ENCODE results near the gene TEAD4.

TEAD4 gene

DNA sequence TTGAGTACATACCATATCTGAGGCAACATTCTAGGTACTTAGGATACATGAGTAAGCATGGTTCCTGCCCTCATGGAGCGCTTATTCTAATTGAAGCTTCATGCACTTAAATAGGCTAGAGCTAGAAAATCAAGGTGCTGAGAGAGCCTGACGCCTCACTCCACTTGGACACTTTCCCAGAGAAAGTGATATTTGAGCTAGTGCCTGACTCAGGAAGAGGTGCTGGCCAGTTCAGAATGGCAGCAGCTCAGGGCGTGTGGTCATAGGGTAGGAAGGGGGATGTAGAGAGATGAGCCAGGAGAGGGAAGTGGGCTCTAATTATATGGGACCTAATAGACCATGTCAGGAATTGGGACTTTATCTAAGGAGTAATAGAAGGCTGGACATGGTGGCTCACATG is 35.2 kb upstream of the TEAD4 start:
- Histone ChIP-seq H3K27me3 (ENCODE audit: insufficient read depth, poor library complexity, severe bottlenecking) (no peaks in the 10 kb centered on the region), H3K9me3 (ENCODE audit: severe bottlenecking) (no peaks in the 10 kb centered on the region), H3K4me3 (ENCODE audit: severe bottlenecking) (no peak overlapping the region), H3K36me3 (ENCODE audit: low read depth) (peaks cover 90% of the 10 kb centered on the region), H3K4me1 (ENCODE audit: insufficient read depth, poor library complexity, severe bottlenecking) (no peaks in the 10 kb centered on the region), H3K27ac (ENCODE audit: poor library complexity, severe bottlenecking) (no peak overlapping the region)
- no peak for DNase-seq (ENCODE audit: low spot score)
- TF ChIP-seq CTCF (IDR thresholded peaks at IDR 0.05; ENCODE audit: poor library complexity, severe bottlenecking) = no peak
- ATAC-seq (ENCODE audit: low read depth) = no peak

GRCh38 chr12:2925322-2925995 is 33.7 kb upstream of the TEAD4 start:
- no peaks in the 10 kb centered on the region for H3K4me1 ChIP-seq (ENCODE audit: insufficient read depth, poor library complexity, severe bottlenecking)
- H3K36me3 ChIP-seq (ENCODE audit: low read depth) = peaks cover 89% of the 10 kb centered on the region
- H3K9me3 ChIP-seq (ENCODE audit: severe bottlenecking) = no peaks in the 10 kb centered on the region
- DNase-seq (ENCODE audit: low spot score) (no peak), ATAC-seq (ENCODE audit: low read depth) (peak; percentile 49; the same call in 2 of the 3 replicates)
- H3K27me3 ChIP-seq (ENCODE audit: insufficient read depth, poor library complexity, severe bottlenecking) = no peaks in the 10 kb centered on the region
- H3K4me3 ChIP-seq (ENCODE audit: severe bottlenecking) = no peak overlapping the region
- no peak overlapping the region for H3K27ac ChIP-seq (ENCODE audit: poor library complexity, severe bottlenecking)
- no peak for TF ChIP-seq CTCF (IDR thresholded peaks at IDR 0.05; ENCODE audit: poor library complexity, severe bottlenecking)

GRCh38 chr12:2930865-2931264 is 28.3 kb upstream of the TEAD4 start:
- no peak for ATAC-seq (ENCODE audit: low read depth)
- Histone ChIP-seq H3K27ac (ENCODE audit: poor library complexity, severe bottlenecking) (no peak overlapping the region), H3K9me3 (ENCODE audit: severe bottlenecking) (no peaks in the 10 kb centered on the region), H3K4me1 (ENCODE audit: insufficient read depth, poor library complexity, severe bottlenecking) (no peaks in the 10 kb centered on the region), H3K4me3 (ENCODE audit: severe bottlenecking) (no peak overlapping the region), H3K27me3 (ENCODE audit: insufficient read depth, poor library complexity, severe bottlenecking) (no peaks in the 10 kb centered on the region), H3K36me3 (ENCODE audit: low read depth) (peaks cover 89% of the 10 kb centered on the region)
- DNase-seq (ENCODE audit: low spot score) = no peak
- TF ChIP-seq CTCF (IDR thresholded peaks at IDR 0.05; ENCODE audit: poor library complexity, severe bottlenecking) = no peak

GRCh38 chr12:2933586-2933985 is 25.6 kb upstream of the TEAD4 start:
- H3K4me1 ChIP-seq (ENCODE audit: insufficient read depth, poor library complexity, severe bottlenecking) = no peaks in the 10 kb centered on the region
- peaks cover 73% of the 10 kb centered on the region for H3K36me3 ChIP-seq (ENCODE audit: low read depth)
- TF ChIP-seq CTCF (IDR thresholded peaks at IDR 0.05; ENCODE audit: poor library complexity, severe bottlenecking) = no peak
- DNase-seq (ENCODE audit: low spot score) = no peak
- no peaks in the 10 kb centered on the region for H3K27me3 ChIP-seq (ENCODE audit: insufficient read depth, poor library complexity, severe bottlenecking)
- H3K9me3 ChIP-seq (ENCODE audit: severe bottlenecking) = no peaks in the 10 kb centered on the region
- no peak overlapping the region for H3K4me3 ChIP-seq (ENCODE audit: severe bottlenecking)
- no peak for ATAC-seq (ENCODE audit: low read depth)
- H3K27ac ChIP-seq (ENCODE audit: poor library complexity, severe bottlenecking) = no peak overlapping the region

DNA sequence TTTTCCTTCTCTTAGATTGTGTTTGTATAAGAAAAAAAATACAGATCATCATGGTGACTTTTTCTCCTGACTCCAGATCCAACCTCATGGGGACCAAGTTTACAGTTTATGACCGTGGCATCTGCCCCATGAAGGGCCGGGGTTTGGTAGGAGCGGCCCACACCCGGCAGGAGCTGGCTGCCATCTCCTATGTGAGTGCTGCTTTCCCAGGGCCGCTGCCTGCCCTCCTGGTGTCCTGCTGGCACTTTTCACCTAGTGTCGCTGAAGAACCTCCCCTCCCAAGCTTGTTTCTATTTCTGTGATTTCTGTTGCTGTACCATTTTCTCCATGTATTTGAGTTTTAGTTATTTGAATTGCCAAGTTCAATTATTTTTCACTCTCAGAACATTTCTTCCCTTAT is 24.8 kb upstream of the TEAD4 start:
- H3K4me3 ChIP-seq (ENCODE audit: severe bottlenecking) = no peak overlapping the region
- no peaks in the 10 kb centered on the region for H3K27me3 ChIP-seq (ENCODE audit: insufficient read depth, poor library complexity, severe bottlenecking)
- ATAC-seq (ENCODE audit: low read depth) (no peak), DNase-seq (ENCODE audit: low spot score) (no peak)
- no peaks in the 10 kb centered on the region for H3K9me3 ChIP-seq (ENCODE audit: severe bottlenecking)
- TF ChIP-seq CTCF (IDR thresholded peaks at IDR 0.05; ENCODE audit: poor library complexity, severe bottlenecking) = no peak
- H3K36me3 ChIP-seq (ENCODE audit: low read depth) = peaks cover 78% of the 10 kb centered on the region
- H3K27ac ChIP-seq (ENCODE audit: poor library complexity, severe bottlenecking) = no peak overlapping the region
- no peaks in the 10 kb centered on the region for H3K4me1 ChIP-seq (ENCODE audit: insufficient read depth, poor library complexity, severe bottlenecking)

Data from RWPE2 (cell line).